GM12892 (cell line): Measurements from ENCODE around the gene ATP6V0A1.

Source experiments
- DNase-seq: peaks from one replicate; pipeline ENCODE4 v3.0.0; 2011; ENCODE audit not compliant: insufficient read length
- FAIRE-seq: peaks from 2 replicates; lab custom pipeline; 2011; peaks lifted over from hg19 to GRCh38; lab: Jason Lieb, UNC
- POLR2A ChIP-seq: IDR thresholded peaks from 2 replicates; pipeline ENCODE4 v1.6.1; 2011; ENCODE audit warnings: low read depth, low read length, control low read depth
- POLR2AphosphoS5 ChIP-seq: IDR thresholded peaks from 2 replicates; pipeline ENCODE4 v1.6.1; 2011; ENCODE audit warnings: low read depth, low read length, control low read depth
- TAF1 ChIP-seq: IDR thresholded peaks from 2 replicates; pipeline ENCODE4 v1.6.1; 2011; ENCODE audit warnings: low read depth, mild to moderate bottlenecking, control low read depth, low read length, borderline replicate concordance

The ATP6V0A1 gene

DNA sequence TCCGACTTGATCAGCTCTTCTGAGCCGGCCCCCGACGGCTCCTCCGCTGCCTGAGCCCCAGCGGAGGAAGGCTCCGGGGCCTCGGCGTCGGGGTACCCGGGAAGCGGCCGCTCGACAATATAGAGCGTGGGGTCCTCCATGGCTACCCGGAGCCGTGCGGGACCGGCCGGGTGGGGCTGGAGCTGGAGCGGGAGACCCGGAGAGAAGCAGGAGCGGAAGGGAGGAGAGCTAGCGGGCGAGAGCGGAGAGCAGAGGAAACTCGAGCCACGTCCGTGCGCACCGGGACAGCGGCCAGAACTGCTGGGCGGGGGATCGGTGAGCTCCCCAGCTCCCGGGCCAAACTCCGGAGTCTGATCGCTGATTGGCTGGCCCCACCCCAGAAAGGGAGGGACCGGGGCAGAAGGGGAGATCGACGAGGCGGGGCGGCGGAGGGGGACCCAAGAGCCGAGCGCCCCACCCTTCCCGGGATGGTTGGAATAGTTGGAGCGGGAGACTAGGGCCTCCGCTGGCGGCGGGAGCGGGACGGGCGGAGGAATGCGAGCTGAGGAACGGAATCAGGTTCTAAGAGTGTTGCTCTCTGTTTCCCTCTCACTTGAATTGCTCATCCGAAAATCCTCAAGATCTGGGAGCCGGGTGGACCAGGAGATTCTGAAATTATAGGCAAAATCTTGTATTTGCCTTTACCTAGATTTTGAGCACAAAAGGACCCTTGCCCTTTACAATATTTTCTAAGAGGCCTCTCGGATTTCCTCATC is 35.5 kb upstream of the ATP6V0A1 start, which contains the start of gene CAVIN1:
Gene CAVIN1 (minus strand): TSS at position 299 of the 755 bp plus-strand sequence. CDS start 159 bp downstream, at position 140.
- DNase-seq (peak; percentile 51), FAIRE-seq (no peak)
- no peak for TF ChIP-seq TAF1
- TF ChIP-seq POLR2A, result no peak
- TF ChIP-seq POLR2AphosphoS5, result no peak

DNA sequence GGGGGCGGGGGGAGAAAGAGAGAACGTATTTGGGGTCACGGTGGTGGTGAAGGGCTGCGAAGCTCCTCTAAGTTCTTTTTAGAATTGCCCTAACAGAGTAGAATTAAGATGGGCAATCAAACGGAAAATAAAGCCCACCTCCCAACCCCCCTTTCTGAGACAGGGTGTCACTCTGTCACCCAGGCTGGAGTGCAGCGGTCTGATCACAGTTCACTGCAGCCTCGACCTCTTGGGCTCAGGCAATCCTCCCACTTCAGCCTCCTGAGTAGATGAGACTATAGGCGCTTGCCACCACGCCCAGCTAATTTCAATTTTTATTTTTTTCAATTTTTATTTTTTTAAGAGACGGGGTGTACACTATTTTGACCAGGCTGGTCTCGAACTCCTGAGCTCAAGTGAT is 34.9 kb upstream of the ATP6V0A1 start:
- no peak for DNase-seq
- TF ChIP-seq POLR2A (no peak), POLR2AphosphoS5 (no peak), TAF1 (no peak)
- FAIRE-seq, result no peak

DNA sequence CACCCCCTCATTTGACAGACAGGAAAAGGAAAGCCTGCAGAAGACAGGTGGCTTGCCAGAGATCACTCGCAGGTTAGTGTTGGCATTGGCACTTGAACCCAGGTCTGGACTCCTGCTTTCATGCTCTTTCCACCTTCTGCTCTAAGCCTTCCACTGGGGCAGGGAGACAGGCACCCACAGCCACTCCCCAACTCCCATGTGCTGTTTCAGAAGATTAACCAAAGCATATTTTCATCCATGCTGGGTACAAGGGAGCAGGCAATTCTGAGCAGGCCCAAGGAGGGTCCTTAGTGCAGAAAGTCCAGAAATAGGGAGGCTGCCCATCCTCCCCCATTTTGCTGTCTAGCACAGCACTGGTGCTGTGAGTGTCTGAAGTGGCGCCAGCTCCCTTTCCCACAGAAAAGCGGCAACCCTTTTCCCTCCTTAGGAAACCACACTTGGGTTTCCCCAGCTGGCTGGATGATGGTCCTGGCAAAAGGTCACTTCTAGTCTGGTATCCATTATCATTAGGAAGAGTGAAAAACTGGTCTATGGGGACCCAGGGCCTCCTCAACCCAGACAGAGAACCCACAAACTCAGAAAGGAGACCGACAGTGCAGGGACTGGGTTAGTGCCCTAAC is 33.6 kb upstream of the ATP6V0A1 start:
- DNase-seq (no peak), FAIRE-seq (no peak)
- TF ChIP-seq POLR2AphosphoS5, result no peak
- no peak for TF ChIP-seq POLR2A

DNA sequence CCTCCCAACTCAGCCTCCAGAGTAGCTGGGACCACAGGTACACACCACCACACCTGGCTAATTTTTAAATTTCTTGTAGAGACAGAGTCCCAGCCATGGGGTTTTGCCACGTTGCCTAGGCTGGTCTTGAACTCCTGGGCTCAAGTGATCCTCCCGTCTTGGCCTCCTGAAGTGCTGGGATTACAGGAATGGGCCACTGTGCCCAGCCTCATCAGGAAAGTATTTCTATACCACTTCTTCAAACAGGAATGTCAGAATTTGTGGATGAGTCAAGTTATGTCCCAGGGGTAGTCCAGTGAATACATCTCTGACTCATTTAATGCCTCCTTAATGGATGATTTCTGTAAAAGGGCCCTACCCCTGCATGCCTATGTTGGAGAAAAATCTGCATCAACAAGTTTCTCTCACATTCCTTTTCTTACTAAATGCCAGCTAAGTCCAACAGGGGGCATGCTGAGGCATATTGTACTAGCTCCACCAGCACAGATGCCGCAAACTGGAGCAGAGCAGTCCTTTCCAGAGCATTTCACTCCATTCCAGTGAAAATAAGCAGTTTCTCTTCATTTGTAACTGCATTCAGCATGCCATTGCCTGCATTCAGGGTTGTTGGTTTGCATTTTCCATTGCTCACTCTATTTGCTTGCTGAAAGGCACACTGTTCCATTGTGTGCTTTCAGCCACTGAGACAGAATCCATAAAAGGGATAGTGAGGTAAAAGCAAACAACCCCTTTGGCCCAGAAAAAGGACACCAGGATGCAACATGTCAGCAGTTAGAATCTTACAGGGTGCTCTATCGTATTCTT is 30.3 kb upstream of the ATP6V0A1 start:
- FAIRE-seq (no peak), DNase-seq (no peak)
- TF ChIP-seq TAF1 (no peak), POLR2AphosphoS5 (no peak), POLR2A (no peak)

- FAIRE-seq, result no peak
- DNase-seq, result no peak
- TF ChIP-seq TAF1 (no peak), POLR2A (no peak), POLR2AphosphoS5 (no peak)
Measured at GRCh38 chr17:42429726-42430447, 28.8 kb upstream of the ATP6V0A1 start.

DNA sequence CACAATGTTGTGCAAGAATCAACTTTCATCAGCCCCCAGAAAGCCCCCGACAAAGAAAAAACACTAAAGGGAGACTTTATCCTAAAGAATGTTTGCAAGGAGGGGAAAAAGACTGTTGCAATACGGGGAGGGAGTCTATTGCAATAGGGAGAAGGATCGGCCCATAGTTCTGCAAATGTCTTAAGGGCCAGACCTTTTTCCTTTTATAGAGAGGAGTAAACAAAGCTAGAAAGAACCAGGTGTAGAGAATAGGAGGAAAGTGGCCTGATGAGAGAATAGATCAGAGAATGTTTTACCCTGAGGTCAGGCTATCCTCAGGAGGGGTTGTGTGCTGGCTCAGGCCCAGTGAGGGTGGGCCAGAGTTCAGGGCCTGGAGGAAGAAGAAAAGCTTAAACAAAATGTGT is 26.9 kb upstream of the ATP6V0A1 start:
- no peak for FAIRE-seq
- TF ChIP-seq POLR2A, result no peak
- TF ChIP-seq TAF1, result no peak
- no peak for TF ChIP-seq POLR2AphosphoS5
- DNase-seq, result no peak

- no peak for DNase-seq
- TF ChIP-seq POLR2AphosphoS5 (no peak), TAF1 (no peak), POLR2A (no peak)
- no peak for FAIRE-seq
Measured at GRCh38 chr17:42436391-42436790, 22.3 kb upstream of the ATP6V0A1 start.

- DNase-seq (no peak), FAIRE-seq (no peak)
- no peak for TF ChIP-seq TAF1
- TF ChIP-seq POLR2A, result no peak
- no peak for TF ChIP-seq POLR2AphosphoS5
Measured at GRCh38 chr17:42438600-42439567, 19.8 kb upstream of the ATP6V0A1 start.

DNA sequence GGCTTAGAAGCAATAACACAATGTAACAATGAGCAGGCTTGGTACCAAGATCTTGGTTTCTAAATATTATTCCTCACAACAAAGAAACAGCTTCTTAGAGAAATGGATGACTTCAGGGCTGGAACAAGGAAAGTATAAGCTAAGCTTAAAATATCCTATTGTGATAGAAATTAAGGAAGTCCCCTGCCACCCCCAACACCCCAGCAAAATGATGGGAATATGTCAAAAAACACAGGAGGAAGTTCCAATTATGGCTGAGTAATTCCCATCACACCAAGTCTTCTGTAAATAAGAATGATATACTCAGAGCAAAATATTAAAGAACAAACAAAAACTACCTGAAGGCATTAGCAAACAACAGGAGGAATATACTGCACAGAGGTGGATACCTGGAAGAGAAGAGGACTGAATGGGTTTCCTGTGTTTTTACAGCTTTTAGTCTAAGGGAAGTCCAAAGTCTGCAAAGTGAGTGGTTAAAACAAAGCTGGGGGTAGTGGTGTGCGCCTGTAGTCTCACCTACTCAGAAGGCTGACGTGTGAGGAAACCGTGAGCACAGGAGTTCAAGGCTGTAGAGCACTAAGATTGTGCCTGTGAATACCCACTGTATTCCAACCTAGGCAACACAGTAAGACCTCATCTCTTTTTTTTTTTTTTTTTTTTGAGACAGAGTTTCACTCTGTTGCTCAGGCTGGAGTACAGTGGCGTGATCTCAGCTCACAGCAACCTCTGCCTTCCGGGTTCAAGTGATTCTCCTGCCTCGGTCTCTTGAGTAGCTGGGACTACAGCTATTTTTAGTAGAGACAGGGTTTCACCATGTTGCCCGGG is 17.1 kb upstream of the ATP6V0A1 start:
- FAIRE-seq (no peak), DNase-seq (no peak)
- no peak for TF ChIP-seq POLR2A
